Nephron (organoid): ENCODE results near the gene ARFGAP1.

Experiments used
- H3K27ac Mint-ChIP-seq, 3 experiments: 2 replicates each; pipeline ENCODE4 v1.8.0; 2020; ENCODE audit warnings: mixed read lengths in 3 of 3, mild to moderate bottlenecking in 2 of 3, moderate library complexity in 1 of 3
- H3K27me3 Mint-ChIP-seq: 2 replicates; pipeline ENCODE4 v1.8.0; 2021; ENCODE audit warnings: low read depth, mild to moderate bottlenecking, moderate library complexity, mixed read lengths
- H3K36me3 Mint-ChIP-seq: 2 replicates; pipeline ENCODE4 v1.8.0; 2020; ENCODE audit warnings: low read depth, mixed read lengths
- H3K4me1 Mint-ChIP-seq: 2 replicates; pipeline ENCODE4 v1.8.0; 2020; ENCODE audit warnings: mixed read lengths
- H3K4me3 Mint-ChIP-seq, 3 experiments: 2 replicates each; pipeline ENCODE4 v1.8.0; 2020; ENCODE audit warnings: mild to moderate bottlenecking in 3 of 3, mixed read lengths in 3 of 3, moderate library complexity in 2 of 3
- H3K9me3 Mint-ChIP-seq: 2 replicates; pipeline ENCODE4 v1.8.0; 2020; ENCODE audit warnings: mixed read lengths
- TF ChIP-seq, protein P1 (sequence below), 3 experiments: fragments of 200-600 bp; sonication (generic); IDR thresholded peaks; one replicate each; pipeline ENCODE4 v1.5.0; 2021; ENCODE audit warnings: antibody characterized with exemption in 3 of 3; ENCODE audit not compliant: unreplicated experiment in 3 of 3

Gene ARFGAP1

DNA sequence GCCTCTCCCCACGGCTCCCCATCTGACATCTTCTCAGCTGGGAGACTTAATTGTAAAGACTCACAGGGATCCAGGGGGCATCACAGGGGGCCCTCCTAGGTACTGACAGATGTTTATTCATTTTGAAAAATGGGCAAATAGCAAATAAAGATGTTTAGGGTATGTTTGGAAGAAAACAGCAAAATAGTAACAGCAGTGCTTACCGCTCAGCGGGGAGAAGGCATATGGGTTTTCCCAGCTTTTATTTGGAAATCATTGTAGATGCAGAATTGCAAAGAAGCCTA lies 39.6 kb upstream of the ARFGAP1 start:
- Mint-ChIP-seq H3K36me3 (no peaks in the 10 kb centered on the region), H3K4me1 (peaks cover 18% of the 10 kb centered on the region), H3K27me3 (peaks cover 11% of the 10 kb centered on the region), H3K4me3 (no peak overlapping the region), H3K9me3 (no peaks in the 10 kb centered on the region), H3K27ac (no peak overlapping the region)
- TF ChIP-seq, protein P1, sequence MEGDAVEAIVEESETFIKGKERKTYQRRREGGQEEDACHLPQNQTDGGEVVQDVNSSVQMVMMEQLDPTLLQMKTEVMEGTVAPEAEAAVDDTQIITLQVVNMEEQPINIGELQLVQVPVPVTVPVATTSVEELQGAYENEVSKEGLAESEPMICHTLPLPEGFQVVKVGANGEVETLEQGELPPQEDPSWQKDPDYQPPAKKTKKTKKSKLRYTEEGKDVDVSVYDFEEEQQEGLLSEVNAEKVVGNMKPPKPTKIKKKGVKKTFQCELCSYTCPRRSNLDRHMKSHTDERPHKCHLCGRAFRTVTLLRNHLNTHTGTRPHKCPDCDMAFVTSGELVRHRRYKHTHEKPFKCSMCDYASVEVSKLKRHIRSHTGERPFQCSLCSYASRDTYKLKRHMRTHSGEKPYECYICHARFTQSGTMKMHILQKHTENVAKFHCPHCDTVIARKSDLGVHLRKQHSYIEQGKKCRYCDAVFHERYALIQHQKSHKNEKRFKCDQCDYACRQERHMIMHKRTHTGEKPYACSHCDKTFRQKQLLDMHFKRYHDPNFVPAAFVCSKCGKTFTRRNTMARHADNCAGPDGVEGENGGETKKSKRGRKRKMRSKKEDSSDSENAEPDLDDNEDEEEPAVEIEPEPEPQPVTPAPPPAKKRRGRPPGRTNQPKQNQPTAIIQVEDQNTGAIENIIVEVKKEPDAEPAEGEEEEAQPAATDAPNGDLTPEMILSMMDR (IDR thresholded peaks at IDR 0.05; ENCODE audit: unreplicated experiment in 3 of 3): no peak

DNA sequence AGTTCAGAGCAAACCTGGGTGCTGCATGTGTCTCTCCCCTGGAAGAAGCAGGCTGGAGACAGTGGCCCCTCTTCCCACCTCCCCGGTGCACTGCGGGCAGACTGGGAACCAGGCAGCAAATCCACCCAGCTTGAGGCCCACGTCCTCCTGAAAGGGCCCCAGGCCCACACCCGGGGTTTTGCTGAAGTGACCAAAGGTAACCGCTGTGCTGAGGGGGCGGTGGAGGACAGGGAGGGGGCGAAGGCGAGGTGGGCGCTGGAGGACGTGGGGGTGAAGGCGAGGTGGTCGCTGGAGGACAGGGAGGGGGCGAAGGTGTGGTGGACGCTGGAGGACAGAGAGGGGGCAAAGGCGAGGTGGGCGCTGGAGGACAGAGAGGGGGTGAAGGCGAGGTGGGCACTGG lies 38.7 kb upstream of the ARFGAP1 start:
- Mint-ChIP-seq H3K36me3 (no peaks in the 10 kb centered on the region), H3K27me3 (peaks cover 11% of the 10 kb centered on the region), H3K4me3 (no peak overlapping the region), H3K27ac (no peak overlapping the region), H3K4me1 (peaks cover 18% of the 10 kb centered on the region), H3K9me3 (no peaks in the 10 kb centered on the region)
- TF ChIP-seq, protein P1 (IDR thresholded peaks at IDR 0.05; ENCODE audit: unreplicated experiment in 3 of 3): no peak

DNA sequence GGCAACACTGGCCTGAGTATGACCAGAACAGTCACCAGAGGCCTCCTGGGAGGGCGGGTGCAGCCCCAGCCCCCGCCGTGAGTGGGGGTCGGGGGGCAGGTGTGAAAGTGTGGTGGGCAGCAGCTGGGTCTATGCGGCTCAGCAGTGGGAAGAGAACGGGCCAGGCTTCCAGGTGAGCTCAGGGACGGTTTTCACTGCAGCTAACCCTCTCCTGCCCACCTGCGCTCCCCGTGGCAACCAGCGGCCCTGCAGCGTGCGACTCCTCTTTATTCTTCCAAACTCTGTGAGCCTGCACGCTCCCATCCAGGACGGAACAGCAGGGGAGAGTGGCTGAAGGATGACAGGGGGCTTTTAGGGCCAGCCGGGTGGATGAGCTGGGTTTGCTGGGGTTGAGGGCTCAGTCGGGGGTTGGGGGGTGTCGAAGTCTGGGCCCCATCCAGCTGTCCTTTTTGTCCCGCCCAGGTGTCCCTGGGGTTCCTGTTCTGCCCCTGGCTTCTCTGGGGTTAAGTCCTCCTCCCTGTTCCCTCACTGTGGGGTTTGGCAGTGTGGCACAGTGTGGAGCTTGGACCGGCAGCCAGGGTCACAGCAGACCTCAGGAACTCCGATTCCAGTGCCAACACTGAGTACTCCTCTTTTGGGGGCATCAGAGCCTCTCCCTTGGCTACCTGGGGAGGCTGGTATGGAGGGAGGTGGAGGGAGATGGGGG lies 37.8 kb upstream of the ARFGAP1 start:
- no peak overlapping the region for H3K27ac Mint-ChIP-seq
- no peaks in the 10 kb centered on the region for H3K36me3 Mint-ChIP-seq

DNA sequence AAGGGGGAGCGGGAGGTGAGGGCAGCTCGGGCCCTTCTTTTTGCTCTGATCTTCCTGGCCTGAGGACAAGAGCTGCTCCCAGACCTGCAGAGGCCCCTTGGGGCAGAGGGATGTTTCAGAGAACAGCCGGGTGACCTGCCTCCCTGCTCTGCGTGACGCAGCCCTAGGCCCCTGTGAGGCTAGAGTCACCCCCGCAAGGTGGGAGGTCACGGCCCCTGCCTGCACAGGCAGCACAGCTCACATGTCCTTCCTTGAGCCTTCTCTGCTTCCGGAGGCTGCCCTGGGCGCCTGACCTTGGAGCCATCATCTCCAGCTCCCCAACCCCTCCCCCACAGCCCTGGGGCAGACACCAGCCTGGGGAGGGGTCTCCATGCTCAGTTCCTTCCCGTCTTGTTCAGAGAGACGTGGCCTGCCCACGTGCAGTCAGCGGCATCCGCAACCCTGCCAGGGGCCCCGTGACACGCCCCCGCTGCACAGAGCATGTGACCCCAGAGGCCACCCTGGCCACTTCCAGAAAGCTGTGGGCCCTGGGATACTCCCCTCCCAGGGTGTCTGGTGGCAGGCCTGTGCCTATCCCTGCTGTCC lies 37.1 kb upstream of the ARFGAP1 start, which contains the start of gene BIRC7:
Gene BIRC7, plus strand, starts transcription at position 507 of the 585 bp plus-strand sequence. CDS start 192 bp downstream, outside the sequence.
- TF ChIP-seq, protein P1 (IDR thresholded peaks at IDR 0.05; ENCODE audit: unreplicated experiment in 3 of 3): no peak
- H3K27ac Mint-ChIP-seq: peak within 1 kb of the TSS in 1 of 3 experiments; percentile 40
- peaks cover 7% of the 10 kb centered on the region for H3K4me1 Mint-ChIP-seq
- peaks cover 11% of the 10 kb centered on the region for H3K27me3 Mint-ChIP-seq
- H3K9me3 Mint-ChIP-seq: no peaks in the 10 kb centered on the region
- H3K36me3 Mint-ChIP-seq: no peaks in the 10 kb centered on the region
- H3K4me3 Mint-ChIP-seq: peak within 1 kb of the TSS in 1 of 3 experiments; percentile 41

More for the DNA sequence above, 37.8 kb upstream of the ARFGAP1 start:
- H3K4me3 Mint-ChIP-seq: peak overlapping the region in 1 of 3 experiments; percentile 41
- H3K9me3 Mint-ChIP-seq: no peaks in the 10 kb centered on the region
- peaks cover 13% of the 10 kb centered on the region for H3K4me1 Mint-ChIP-seq
- TF ChIP-seq, protein P1 (IDR thresholded peaks at IDR 0.05; ENCODE audit: unreplicated experiment in 3 of 3): peak; percentile 47 to 55 (median 51)
- peaks cover 11% of the 10 kb centered on the region for H3K27me3 Mint-ChIP-seq

DNA sequence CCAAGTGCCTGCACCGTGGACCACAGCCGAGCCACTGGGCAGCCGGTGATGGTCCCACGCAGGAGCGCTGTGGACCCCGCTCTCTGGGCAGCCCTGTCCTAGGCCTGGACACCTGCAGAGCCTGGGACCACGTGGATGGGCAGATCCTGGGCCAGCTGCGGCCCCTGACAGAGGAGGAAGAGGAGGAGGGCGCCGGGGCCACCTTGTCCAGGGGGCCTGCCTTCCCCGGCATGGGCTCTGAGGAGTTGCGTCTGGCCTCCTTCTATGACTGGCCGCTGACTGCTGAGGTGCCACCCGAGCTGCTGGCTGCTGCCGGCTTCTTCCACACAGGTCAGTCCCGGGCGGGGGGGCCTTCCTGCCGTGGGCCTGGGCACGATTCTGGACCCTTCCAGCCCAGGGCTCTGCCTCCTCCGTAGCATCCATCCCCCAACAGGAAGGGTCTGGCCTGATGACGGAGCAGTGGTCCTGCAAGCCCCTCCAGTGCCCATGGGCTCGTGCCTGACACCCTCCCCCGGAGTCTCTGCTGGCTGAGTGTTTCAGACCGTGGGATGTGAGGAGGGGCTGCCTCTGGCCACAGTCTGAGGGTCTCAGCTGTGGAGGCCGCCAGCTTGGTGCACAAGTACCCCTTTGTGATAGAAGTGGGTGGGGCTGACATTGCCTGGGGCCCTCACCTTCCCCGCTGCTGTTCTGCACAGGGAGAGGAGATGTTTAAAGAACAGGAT lies 36.3 kb upstream of the ARFGAP1 start:
- no peak overlapping the region for H3K4me3 Mint-ChIP-seq
- H3K4me1 Mint-ChIP-seq: no peaks in the 10 kb centered on the region
- TF ChIP-seq, protein P1 (IDR thresholded peaks at IDR 0.05; ENCODE audit: unreplicated experiment in 3 of 3): no peak
- no peaks in the 10 kb centered on the region for H3K36me3 Mint-ChIP-seq
- no peaks in the 10 kb centered on the region for H3K9me3 Mint-ChIP-seq
- peaks cover 11% of the 10 kb centered on the region for H3K27me3 Mint-ChIP-seq
- no peak overlapping the region for H3K27ac Mint-ChIP-seq
